ENCODE measurements around the gene TIMP4. TPM values are rescaled to one million over a fixed set of nuclear protein-coding genes. Genes with fewer than 3 reads are reported as not detected.

TIMP4 gene
- total and polyA plus RNA-seq, 8 donors = 0.13 to 11.3 (median 0.46) TPM

GRCh38 chr3:12165909-12166308 is 7.2 kb upstream of the TIMP4 start:
- no peak for TF ChIP-seq CTCF (IDR thresholded peaks at IDR 0.05)
- Histone ChIP-seq H3K27me3 (no peaks in the 10 kb centered on the region), H3K4me1 (peaks cover 0 to 17% of the 10 kb centered on the region in 2 donors), H3K4me3 (no peak overlapping the region), H3K9me3 (no peaks in the 10 kb centered on the region), H3K27ac (no peak overlapping the region), H3K36me3 (no peaks in the 10 kb centered on the region)
- DNase-seq = no peak
- intact Hi-C loops (cut with DNase I) = no loop called here
- no peak for ATAC-seq

- no peak for ATAC-seq
- no peak for DNase-seq
- intact Hi-C loops (cut with DNase I) = no loop called here
- H3K36me3 ChIP-seq = no peaks in the 10 kb centered on the region
- H3K27me3 ChIP-seq = peaks cover 0 to 19% of the 10 kb centered on the region in 2 donors
- H3K4me3 ChIP-seq = no peak overlapping the region
- TF ChIP-seq CTCF (IDR thresholded peaks at IDR 0.05) = no peak
- H3K4me1 ChIP-seq = peaks cover 0 to 15% of the 10 kb centered on the region in 2 donors
- no peak overlapping the region for H3K27ac ChIP-seq
- H3K9me3 ChIP-seq = no peaks in the 10 kb centered on the region
Measured at GRCh38 chr3:12159227-12159601, 502 bp upstream of the TIMP4 start.

- no peak for TF ChIP-seq CTCF (IDR thresholded peaks at IDR 0.05)
- H3K27ac ChIP-seq = no peak overlapping the region
- intact Hi-C loops (cut with DNase I) = no loop called here
Measured at GRCh38 chr3:12157026-12157425, 1.7 kb downstream of the TIMP4 start.

GRCh38 chr3:12155828-12156227 is 2.9 kb downstream of the TIMP4 start:
- TF ChIP-seq CTCF (IDR thresholded peaks at IDR 0.05) = no peak

More at GRCh38 chr3:12157026-12157425, 1.7 kb downstream of the TIMP4 start:
- no peak for DNase-seq
- Histone ChIP-seq H3K4me1 (peaks cover 0 to 15% of the 10 kb centered on the region in 2 donors), H3K9me3 (no peaks in the 10 kb centered on the region), H3K27me3 (peaks cover 0 to 19% of the 10 kb centered on the region in 2 donors), H3K4me3 (no peak overlapping the region), H3K36me3 (no peaks in the 10 kb centered on the region)
- ATAC-seq = no peak

GRCh38 chr3:12155264-12155663 is 3.4 kb downstream of the TIMP4 start:
- Histone ChIP-seq H3K27me3 (peaks cover 0 to 19% of the 10 kb centered on the region in 2 donors), H3K27ac (no peak overlapping the region), H3K9me3 (no peaks in the 10 kb centered on the region), H3K4me1 (peaks cover 0 to 15% of the 10 kb centered on the region in 2 donors), H3K4me3 (no peak overlapping the region), H3K36me3 (no peaks in the 10 kb centered on the region)
- ATAC-seq (no peak), DNase-seq (no peak)
- intact Hi-C loops (cut with DNase I) = no loop called here
- TF ChIP-seq CTCF (IDR thresholded peaks at IDR 0.05) = no peak

More at GRCh38 chr3:12155828-12156227, 2.9 kb downstream of the TIMP4 start:
- no peak overlapping the region for H3K27ac ChIP-seq
- ATAC-seq (peak; percentile 80), DNase-seq (no peak)
- no peak overlapping the region for H3K4me3 ChIP-seq
- H3K4me1 ChIP-seq = peaks cover 0 to 15% of the 10 kb centered on the region in 2 donors
- H3K36me3 ChIP-seq = no peaks in the 10 kb centered on the region
- peaks cover 0 to 19% of the 10 kb centered on the region in 2 donors for H3K27me3 ChIP-seq
- intact Hi-C loops (cut with DNase I) = no loop called here
- H3K9me3 ChIP-seq = no peaks in the 10 kb centered on the region
